Stimulated activated effector memory CD8-positive, alpha-beta T cell treated with anti-CD3 and anti-CD28 coated beads, Interleukin-12 subunit alpha, Interleukin-12 subunit beta, amount 100 ng/mL, for 72 hours (primary cell): Measurements from ENCODE around the gene SELENOI.
"Not testable (repeated sequence)": the region's sequence is repeated elsewhere in the genome, so short reads cannot be mapped to it uniquely, and the experiment has no call there.

Experiments
- ATAC-seq: fragments of 150-1000 bp; cut with Tn5 transposase; 2 replicates; pipeline ENCODE4 v1.10.0; 2021
- DNase-seq, 2 donors: peaks; one replicate each; pipeline ENCODE4 v3.0.0; 2021 to 2022; ENCODE audit warnings: low spot score in 2 of 2
- H3K27ac Mint-ChIP-seq: one replicate; pipeline ENCODE4 v1.8.0; 2022; ENCODE audit warnings: mild to moderate bottlenecking, mixed read lengths
- H3K36me3 Mint-ChIP-seq: one replicate; pipeline ENCODE4 v1.8.0; 2022; ENCODE audit warnings: mild to moderate bottlenecking, mixed read lengths
- H3K4me1 Mint-ChIP-seq: one replicate; pipeline ENCODE4 v1.8.0; 2022; ENCODE audit warnings: mixed read lengths
- H3K4me3 Mint-ChIP-seq: one replicate; pipeline ENCODE4 v1.8.0; 2022; ENCODE audit warnings: mild to moderate bottlenecking, mixed read lengths
- H3K9me3 Mint-ChIP-seq: one replicate; pipeline ENCODE4 v1.8.0; 2022; ENCODE audit warnings: mixed read lengths

Gene SELENOI

DNA sequence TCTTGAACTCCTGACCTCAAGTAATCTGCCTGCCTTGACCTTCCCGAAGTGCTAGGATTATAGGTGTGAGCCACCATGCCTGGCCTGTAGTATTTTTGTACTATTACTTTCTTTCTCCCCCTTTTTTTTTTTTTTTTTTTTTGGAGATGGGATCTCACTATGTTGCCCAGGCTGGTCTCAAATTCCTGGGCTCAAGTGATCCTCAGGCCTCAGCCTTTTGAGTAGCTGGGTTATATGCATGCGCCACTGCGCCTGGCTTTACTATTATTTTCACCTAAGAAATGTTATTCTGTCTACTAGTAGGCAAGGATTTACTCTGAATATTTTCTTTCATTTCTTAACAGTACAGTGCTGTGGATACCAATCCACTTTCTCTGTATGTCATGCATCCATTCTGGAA is 18.0 kb downstream of the SELENOI start:
- H3K4me1 Mint-ChIP-seq: peaks cover 38% of the 10 kb centered on the region
- H3K27ac Mint-ChIP-seq: no peak overlapping the region
- no peak for DNase-seq
- ATAC-seq: no peak
- H3K36me3 Mint-ChIP-seq: peaks cover 51% of the 10 kb centered on the region
- no peaks in the 10 kb centered on the region for H3K9me3 Mint-ChIP-seq
- H3K4me3 Mint-ChIP-seq: no peak overlapping the region

DNA sequence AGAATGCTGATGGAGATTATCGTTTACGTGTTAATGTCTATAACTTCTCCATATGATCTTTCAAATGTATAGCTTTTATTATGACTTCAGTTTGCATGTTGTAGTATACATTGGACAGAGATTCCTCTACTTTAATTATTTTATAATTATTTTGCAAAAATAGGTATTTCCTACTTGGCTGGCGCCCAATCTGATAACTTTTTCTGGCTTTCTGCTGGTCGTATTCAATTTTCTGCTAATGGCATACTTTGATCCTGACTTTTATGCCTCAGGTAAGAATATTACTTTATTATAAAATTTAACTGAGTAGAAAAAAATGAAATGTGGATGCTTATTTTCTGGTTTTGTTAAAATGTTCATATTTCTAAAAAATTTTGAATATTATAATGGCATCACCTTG is 18.7 kb downstream of the SELENOI start:
- no peak for ATAC-seq
- peaks cover 58% of the 10 kb centered on the region for H3K36me3 Mint-ChIP-seq

DNA sequence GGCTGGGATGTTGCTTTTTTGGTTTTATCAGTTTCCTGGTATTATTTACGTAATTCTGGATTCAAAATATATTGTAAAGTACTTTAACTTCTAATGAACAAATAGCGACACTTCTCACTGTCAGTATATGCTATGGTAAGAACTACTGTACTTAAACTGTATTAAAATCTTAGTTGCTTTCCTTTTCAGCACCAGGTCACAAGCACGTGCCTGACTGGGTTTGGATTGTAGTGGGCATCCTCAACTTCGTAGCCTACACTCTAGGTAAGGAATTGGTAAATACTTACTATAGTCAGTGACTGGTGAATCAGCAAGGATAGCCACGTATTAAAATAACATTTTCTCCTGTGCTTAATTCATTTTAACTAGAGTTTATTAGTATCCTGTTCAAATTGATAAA is 21.0 kb downstream of the SELENOI start:
- Mint-ChIP-seq H3K9me3 (no peaks in the 10 kb centered on the region), H3K4me3 (no peak overlapping the region), H3K36me3 (peaks cover 60% of the 10 kb centered on the region), H3K4me1 (peaks cover 10% of the 10 kb centered on the region), H3K27ac (no peak overlapping the region)
- ATAC-seq (no peak), DNase-seq (no peak)

More for the DNA sequence above, 18.7 kb downstream of the SELENOI start:
- no peak for DNase-seq
- H3K4me1 Mint-ChIP-seq: peaks cover 31% of the 10 kb centered on the region
- no peaks in the 10 kb centered on the region for H3K9me3 Mint-ChIP-seq
- no peak overlapping the region for H3K27ac Mint-ChIP-seq
- no peak overlapping the region for H3K4me3 Mint-ChIP-seq

DNA sequence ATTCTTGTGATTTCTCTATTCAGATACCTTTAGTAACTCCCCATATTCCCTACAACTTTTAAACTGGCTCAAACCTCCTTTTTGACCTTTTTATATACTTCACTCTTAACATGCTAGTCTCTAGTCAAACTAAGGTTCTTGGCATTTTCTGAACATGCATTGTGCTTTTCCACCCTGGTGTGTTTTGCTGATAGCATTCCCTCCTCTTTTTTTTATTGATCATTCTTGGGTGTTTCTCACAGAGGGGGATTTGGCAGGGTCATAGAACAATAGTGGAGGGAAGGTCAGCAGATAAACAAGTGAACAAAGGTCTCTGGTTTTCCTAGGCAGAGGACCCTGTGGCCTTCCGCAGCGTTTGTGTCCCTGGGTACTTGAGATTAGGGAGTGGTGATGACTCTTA is 23.7 kb downstream of the SELENOI start:
- not testable (repeated sequence) for ATAC-seq, H3K27ac Mint-ChIP-seq, H3K4me3 Mint-ChIP-seq, DNase-seq, H3K4me1 Mint-ChIP-seq, H3K9me3 Mint-ChIP-seq
- H3K36me3 Mint-ChIP-seq: peaks cover 85% of the 10 kb centered on the region

DNA sequence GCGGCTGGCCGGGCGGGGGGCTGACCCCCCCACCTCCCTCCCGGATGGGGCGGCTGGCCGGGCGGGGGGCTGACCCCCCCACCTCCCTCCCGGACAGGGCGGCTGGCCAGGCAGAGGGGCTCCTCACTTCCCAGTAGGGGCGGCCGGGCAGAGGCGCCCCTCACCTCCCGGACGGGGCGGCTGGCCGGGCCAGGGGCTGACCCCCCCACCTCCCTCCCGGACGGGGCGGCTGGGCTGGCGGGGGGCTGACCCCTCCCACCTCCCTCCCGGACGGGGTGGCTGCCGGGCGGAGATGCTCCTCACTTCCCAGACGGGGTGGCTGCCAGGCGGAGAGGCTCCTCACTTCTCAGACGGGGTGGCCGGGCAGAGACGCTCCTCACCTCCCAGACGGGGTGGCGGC is 25.0 kb downstream of the SELENOI start:
- DNase-seq, H3K27ac Mint-ChIP-seq, ATAC-seq, H3K4me3 Mint-ChIP-seq, H3K9me3 Mint-ChIP-seq, H3K4me1 Mint-ChIP-seq: not testable (repeated sequence)
- peaks cover 87% of the 10 kb centered on the region for H3K36me3 Mint-ChIP-seq

DNA sequence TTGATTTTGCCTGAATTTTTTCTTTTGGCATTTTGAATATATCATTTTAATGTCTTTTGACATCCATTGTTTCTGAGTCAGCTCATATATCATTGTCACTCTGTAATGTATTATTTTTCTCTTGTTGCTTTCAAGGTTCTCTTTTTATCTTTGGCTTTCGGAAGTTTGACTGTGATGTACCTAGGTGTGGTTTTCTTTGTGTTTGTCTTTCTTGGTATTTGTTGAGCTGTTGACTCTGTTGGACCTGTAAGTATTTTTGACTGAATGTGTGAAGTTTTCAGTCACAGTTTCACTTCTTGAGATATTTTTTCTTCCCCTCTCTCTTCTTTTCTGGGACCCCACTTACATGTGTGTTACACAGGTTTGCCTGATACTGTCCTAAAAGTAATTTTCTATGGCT is 30.9 kb downstream of the SELENOI start:
- Mint-ChIP-seq H3K36me3 (peaks cover 84% of the 10 kb centered on the region), H3K27ac (no peak overlapping the region), H3K4me3 (no peak overlapping the region), H3K4me1 (peaks cover 15% of the 10 kb centered on the region), H3K9me3 (no peaks in the 10 kb centered on the region)
- no peak for DNase-seq
- ATAC-seq: no peak

DNA sequence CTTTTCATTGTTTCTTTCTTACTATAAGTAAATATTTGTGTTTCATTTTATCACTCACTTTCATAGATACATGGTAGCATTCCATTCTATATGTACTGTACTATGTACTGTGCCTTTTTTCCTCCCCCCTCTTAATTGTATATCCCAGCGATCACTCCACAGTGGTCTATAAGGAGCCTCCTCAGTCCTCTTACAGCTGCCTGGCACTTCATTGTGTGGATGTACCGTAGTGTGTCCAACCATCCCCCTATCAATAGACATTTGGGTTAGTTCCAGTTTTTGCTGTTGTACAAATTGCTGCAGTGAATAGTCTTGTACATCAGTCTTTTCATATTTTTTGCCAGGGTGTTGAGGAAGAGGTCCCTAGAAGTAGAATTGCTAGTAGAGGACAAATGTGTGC is 34.3 kb downstream of the SELENOI start:
- H3K27ac Mint-ChIP-seq: no peak overlapping the region
- peaks cover 84% of the 10 kb centered on the region for H3K36me3 Mint-ChIP-seq
- ATAC-seq (no peak), DNase-seq (no peak)
- peaks cover 29% of the 10 kb centered on the region for H3K4me1 Mint-ChIP-seq
- no peaks in the 10 kb centered on the region for H3K9me3 Mint-ChIP-seq
- no peak overlapping the region for H3K4me3 Mint-ChIP-seq

DNA sequence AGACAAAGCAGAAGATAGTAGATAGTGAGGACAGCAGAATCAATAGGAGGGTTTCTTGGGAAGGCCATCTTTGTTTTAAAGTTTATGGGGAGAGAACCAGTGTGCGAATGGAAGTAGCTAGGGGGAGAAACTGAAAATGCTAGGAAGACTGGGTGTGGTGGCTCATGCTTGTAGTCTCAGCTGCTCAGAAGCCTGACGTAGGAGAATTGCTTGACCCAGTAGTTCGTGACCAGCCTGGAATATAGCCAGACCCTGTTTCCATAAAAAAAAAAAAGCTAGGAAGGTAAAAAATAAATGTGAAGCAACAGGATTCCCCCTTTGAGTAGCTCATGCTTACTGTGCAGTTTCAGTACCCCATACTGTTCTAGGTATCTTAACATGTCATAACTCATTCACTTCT is 36.6 kb downstream of the SELENOI start:
- H3K27ac Mint-ChIP-seq: peak overlapping the region; percentile 50
- H3K4me3 Mint-ChIP-seq: no peak overlapping the region
- ATAC-seq (no peak), DNase-seq (no peak)
- peaks cover 84% of the 10 kb centered on the region for H3K36me3 Mint-ChIP-seq
- no peaks in the 10 kb centered on the region for H3K9me3 Mint-ChIP-seq
- H3K4me1 Mint-ChIP-seq: peaks cover 23% of the 10 kb centered on the region

DNA sequence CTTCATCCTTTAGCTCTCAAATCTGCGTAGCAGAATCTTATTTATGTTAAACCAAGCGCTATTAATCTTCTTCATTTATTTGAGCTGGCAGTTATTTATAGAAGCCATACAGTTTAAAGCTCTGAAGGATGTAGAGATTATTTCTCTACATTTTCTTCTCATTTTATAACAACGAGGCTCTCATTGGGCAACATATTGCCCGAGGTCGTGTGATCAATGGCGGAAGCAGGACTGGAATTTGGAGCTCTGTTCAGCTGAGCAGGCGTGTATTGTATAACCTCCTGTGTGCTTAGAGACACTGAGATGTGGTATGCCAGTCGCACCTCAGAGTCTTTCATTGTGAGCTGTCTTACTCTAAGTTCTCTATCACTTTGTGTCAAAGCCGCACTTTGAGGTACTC is 38.2 kb downstream of the SELENOI start:
- H3K9me3 Mint-ChIP-seq: no peaks in the 10 kb centered on the region
- H3K4me1 Mint-ChIP-seq: peaks cover 15% of the 10 kb centered on the region
- no peak for DNase-seq
- H3K36me3 Mint-ChIP-seq: peaks cover 84% of the 10 kb centered on the region
- no peak overlapping the region for H3K4me3 Mint-ChIP-seq
- H3K27ac Mint-ChIP-seq: peak overlapping the region; percentile 61
- no peak for ATAC-seq

DNA sequence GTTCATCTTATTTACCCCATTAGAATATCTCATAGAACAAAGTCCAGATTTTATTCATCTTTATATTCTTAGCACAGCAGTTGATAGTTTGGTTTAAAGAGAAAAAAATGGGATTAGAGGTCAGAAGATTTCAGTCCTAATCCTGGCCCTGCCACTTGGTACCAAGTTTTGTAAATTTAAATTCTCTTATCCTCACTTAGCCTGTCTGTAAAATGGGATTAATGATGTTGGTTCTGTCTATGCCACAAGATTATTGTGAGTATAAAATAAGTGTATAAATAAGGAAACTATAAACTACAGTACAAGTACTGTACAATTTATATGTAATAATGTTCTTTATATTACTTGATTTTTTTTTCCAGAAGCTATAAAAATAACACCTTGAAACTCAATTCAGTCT is 38.7 kb downstream of the SELENOI start:
- ATAC-seq: no peak
- H3K36me3 Mint-ChIP-seq: peaks cover 88% of the 10 kb centered on the region
- no peak for DNase-seq

DNA sequence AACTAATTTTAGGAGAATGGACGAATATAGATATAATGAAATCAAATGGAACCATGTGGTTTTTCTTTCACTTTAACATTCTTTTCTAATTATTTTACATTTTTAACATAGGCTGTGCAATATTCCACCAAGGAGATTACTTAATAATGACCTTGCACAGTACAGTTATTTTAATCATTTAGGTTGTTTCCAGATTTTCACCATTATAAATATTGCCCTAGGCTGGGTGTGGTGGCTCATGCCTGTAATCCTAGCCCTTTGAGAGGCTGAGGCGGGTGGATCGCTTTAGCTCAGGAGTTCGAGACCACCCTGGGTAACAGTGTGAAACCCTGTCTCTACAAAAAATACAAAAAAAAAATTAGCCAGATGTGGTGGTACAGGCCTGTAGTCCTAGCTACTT is 41.2 kb downstream of the SELENOI start:
- Mint-ChIP-seq H3K27ac (no peak overlapping the region), H3K9me3 (no peaks in the 10 kb centered on the region), H3K4me3 (no peak overlapping the region), H3K36me3 (peaks cover 91% of the 10 kb centered on the region), H3K4me1 (peaks cover 11% of the 10 kb centered on the region)
- DNase-seq (no peak), ATAC-seq (no peak)

More for the DNA sequence above, 38.7 kb downstream of the SELENOI start:
- no peak overlapping the region for H3K27ac Mint-ChIP-seq
- H3K4me3 Mint-ChIP-seq: no peak overlapping the region
- no peaks in the 10 kb centered on the region for H3K9me3 Mint-ChIP-seq
- peaks cover 15% of the 10 kb centered on the region for H3K4me1 Mint-ChIP-seq

DNA sequence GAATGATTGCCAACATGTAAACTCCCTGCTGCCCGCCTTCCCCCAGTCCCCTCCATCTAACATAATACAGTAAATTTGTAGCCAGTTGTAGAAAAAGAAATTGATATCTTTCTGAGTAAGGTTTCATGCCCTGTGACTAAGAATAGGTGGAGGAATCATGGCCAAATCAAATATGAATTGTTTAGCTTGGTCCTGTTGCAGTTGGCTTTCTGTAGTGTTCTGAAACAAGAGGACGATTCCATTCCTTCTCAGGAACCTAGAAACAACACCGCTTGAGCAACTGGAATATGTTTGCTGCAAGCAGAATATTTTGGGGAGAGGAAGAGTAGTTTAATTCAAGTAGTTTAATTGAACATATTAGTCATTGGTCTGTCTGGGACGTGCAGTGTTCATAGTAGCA is 48.8 kb downstream of the SELENOI start:
- H3K4me3 Mint-ChIP-seq: no peak overlapping the region
- no peak for ATAC-seq
- no peak for DNase-seq
- no peaks in the 10 kb centered on the region for H3K9me3 Mint-ChIP-seq
- no peak overlapping the region for H3K27ac Mint-ChIP-seq
- H3K36me3 Mint-ChIP-seq: peaks cover 35% of the 10 kb centered on the region
- H3K4me1 Mint-ChIP-seq: peaks cover 7% of the 10 kb centered on the region

DNA sequence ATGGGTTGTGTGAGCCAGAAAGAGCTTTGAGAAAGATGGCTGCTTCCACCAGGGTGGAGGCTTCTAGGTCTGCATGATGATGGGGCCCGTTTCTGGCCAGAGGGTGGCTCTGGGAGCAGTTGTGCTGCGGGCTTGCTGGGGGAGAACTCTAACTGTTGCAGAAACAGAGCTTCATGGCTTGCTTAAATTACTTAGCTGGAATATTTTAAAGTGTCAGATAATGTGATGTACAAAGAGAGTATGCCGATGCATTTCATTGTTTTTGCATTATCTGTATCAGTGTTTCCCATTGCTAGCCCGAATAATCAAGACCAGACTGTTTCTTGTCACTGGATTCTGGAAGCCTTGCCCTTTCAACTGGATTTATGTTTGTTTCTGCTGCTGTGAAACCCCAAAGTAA is 49.5 kb downstream of the SELENOI start:
- ATAC-seq (no peak), DNase-seq (no peak)
- H3K4me1 Mint-ChIP-seq: peaks cover 7% of the 10 kb centered on the region
- H3K4me3 Mint-ChIP-seq: no peak overlapping the region
- no peak overlapping the region for H3K27ac Mint-ChIP-seq
- H3K9me3 Mint-ChIP-seq: no peaks in the 10 kb centered on the region
- peaks cover 28% of the 10 kb centered on the region for H3K36me3 Mint-ChIP-seq

DNA sequence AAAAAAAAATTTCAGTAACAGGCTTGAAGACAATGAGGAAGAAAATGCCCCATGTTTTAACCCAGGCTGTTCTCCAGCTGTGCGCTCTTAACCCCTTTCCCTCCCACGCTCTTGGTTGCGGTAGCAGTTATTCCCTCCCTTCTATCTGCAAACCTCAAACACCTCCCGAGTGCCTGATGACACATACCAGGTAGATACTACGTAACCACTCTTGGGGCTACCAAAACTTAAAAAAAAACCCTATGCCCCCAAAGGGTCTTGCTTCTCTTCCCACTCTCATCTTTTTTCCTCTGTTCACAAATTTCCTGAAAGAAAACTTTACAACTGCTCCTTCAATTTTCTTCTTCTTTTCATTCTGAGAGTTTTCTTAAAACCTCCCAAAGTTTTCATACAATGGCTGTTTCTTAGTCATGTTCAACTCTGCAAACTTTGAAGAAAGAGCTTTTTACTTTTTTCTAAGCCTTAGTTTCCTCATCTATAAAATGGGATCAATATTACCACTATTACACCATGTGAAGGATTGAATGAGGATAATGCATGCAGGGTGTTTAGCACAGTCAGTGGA is 50.9 kb downstream of the SELENOI start:
- Mint-ChIP-seq H3K27ac (no peak overlapping the region), H3K4me3 (no peak overlapping the region), H3K4me1 (peaks cover 7% of the 10 kb centered on the region), H3K9me3 (no peaks in the 10 kb centered on the region), H3K36me3 (peaks cover 19% of the 10 kb centered on the region)
- ATAC-seq: peak; percentile 79
- no peak for DNase-seq

DNA sequence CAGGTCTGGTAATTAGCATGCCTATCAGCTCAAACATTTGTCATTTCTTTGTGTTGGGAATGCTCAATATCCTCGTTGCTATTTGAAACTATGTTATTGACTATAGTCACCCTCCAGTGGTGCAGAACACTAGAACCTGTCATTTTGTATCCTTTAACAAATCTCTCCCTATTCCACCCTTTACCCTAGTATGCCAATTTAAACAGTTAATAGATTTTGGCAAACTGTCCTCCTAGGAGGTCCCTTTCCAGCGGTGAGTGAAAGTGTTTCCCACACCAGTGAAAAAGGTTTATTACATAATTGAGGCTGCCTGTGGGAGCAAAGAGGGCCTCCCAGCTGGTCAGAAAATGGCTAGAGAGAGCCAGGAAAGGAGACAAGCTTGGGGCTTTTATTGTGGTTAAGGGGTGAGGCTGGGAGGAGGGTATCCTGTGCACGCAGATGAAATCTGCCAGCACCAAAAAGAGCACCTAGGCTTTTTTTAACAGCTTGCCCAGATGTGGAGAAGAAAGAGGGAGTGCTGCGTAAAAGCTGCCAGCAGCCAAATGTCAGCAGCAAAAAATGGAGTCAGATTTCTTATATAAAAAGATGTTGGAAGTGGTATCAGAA is 53.9 kb downstream of the SELENOI start:
- Mint-ChIP-seq H3K9me3 (no peaks in the 10 kb centered on the region), H3K4me1 (peaks cover 7% of the 10 kb centered on the region), H3K27ac (no peak overlapping the region), H3K4me3 (no peak overlapping the region), H3K36me3 (peaks cover 19% of the 10 kb centered on the region)
- no peak for ATAC-seq
- no peak for DNase-seq

DNA sequence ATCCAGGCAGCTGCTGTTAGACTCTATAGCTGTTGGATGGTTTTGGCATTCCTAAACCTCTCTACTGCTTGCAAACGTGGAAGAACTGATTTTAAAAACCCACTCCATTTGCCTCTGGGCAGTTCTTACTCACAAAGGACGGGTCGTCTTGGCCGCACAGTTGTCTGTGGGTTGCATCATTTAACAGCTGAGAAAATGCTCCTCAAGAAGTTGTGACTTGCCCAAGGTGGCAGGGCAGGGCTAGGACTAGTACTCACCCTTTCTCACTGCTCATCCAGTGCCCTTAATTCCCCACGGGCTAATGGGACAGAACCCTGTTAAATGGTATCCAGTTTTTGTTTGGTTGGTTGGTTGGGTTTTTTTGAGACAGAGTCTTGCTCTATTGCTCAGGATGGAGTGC is 54.8 kb downstream of the SELENOI start:
- ATAC-seq (no peak), DNase-seq (no peak)
- no peaks in the 10 kb centered on the region for H3K9me3 Mint-ChIP-seq
- no peak overlapping the region for H3K27ac Mint-ChIP-seq
- peaks cover 17% of the 10 kb centered on the region for H3K36me3 Mint-ChIP-seq
- peaks cover 7% of the 10 kb centered on the region for H3K4me1 Mint-ChIP-seq
- H3K4me3 Mint-ChIP-seq: no peak overlapping the region
